GM23338 (cell line): ENCODE measurements around the gene VEGFA. TPM values are rescaled to one million over a fixed set of nuclear protein-coding genes. Genes with fewer than 3 reads are reported as not detected.

ENCODE experiments used
- ATAC-seq: fragments of 200-7000 bp; cut with Tn5 transposase; 3 replicates; pipeline ENCODE4 v1.9.1; 2020
- DNase-seq: peaks from one replicate; pipeline ENCODE4 v3.0.0-alpha.2; 2015; ENCODE audit warnings: low spot score
- H2AFZ ChIP-seq: fragments of 200-600 bp; sonication (generic); 2 replicates; pipeline ENCODE4 v1.8.0; 2016; ENCODE audit warnings: antibody characterized with exemption, mild to moderate bottlenecking, moderate library complexity
- H3F3A ChIP-seq: fragments of 200-600 bp; sonication (generic); replicated peaks from 2 replicates; pipeline ENCODE4 v1.8.0; 2017; ENCODE audit warnings: antibody characterized with exemption, mixed run types, low read depth
- H3K27ac ChIP-seq: fragments of 200-600 bp; sonication (generic); 2 replicates; pipeline ENCODE4 v1.6.1; 2016; ENCODE audit warnings: low read depth
- H3K27me3 ChIP-seq: fragments of 200-600 bp; sonication (generic); 2 replicates; pipeline ENCODE4 v1.8.0; 2016; ENCODE audit warnings: mild to moderate bottlenecking, mixed run types, moderate library complexity; ENCODE audit not compliant: insufficient read depth
- H3K36me3 ChIP-seq: fragments of 200-600 bp; sonication (generic); 2 replicates; pipeline ENCODE4 v1.8.0; 2016; ENCODE audit warnings: mild to moderate bottlenecking; ENCODE audit not compliant: insufficient read depth
- H3K4me1 ChIP-seq: fragments of 200-600 bp; sonication (generic); 2 replicates; pipeline ENCODE4 v1.8.0; 2016; ENCODE audit warnings: mild to moderate bottlenecking, moderate library complexity; ENCODE audit not compliant: insufficient read depth
- H3K4me2 ChIP-seq: fragments of 200-600 bp; sonication (generic); 2 replicates; pipeline ENCODE4 v1.7.1; 2017; ENCODE audit warnings: mixed run types
- H3K4me3 ChIP-seq: fragments of 200-600 bp; sonication (generic); 2 replicates; pipeline ENCODE4 v1.6.1; 2016; ENCODE audit warnings: mixed run types
- H3K79me2 ChIP-seq: fragments of 200-600 bp; sonication (generic); replicated peaks from 2 replicates; pipeline ENCODE4 v1.8.0; 2017; ENCODE audit warnings: mild to moderate bottlenecking; ENCODE audit not compliant: insufficient read depth
- H3K9me2 ChIP-seq: fragments of 200-600 bp; sonication (generic); 2 replicates; pipeline ENCODE4 v1.8.0; 2017; ENCODE audit not compliant: insufficient read depth
- H4K20me1 ChIP-seq: fragments of 200-600 bp; sonication (generic); replicated peaks from 2 replicates; pipeline ENCODE4 v1.8.0; 2017; ENCODE audit warnings: mild to moderate bottlenecking; ENCODE audit not compliant: insufficient read depth
- H3K27ac Mint-ChIP-seq: 2 replicates; pipeline ENCODE4 v1.8.0; 2020; ENCODE audit warnings: inconsistent platforms, mild to moderate bottlenecking, moderate library complexity, mixed read lengths
- H3K27me3 Mint-ChIP-seq: 3 replicates; pipeline ENCODE4 v1.8.0; 2022; ENCODE audit warnings: low read depth, mild to moderate bottlenecking, moderate library complexity, mixed read lengths, inconsistent platforms; ENCODE audit not compliant: insufficient read depth, poor library complexity
- H3K36me3 Mint-ChIP-seq: 3 replicates; pipeline ENCODE4 v1.8.0; 2021; ENCODE audit warnings: low read depth, mild to moderate bottlenecking, inconsistent platforms, moderate library complexity, mixed read lengths
- H3K4me1 Mint-ChIP-seq: 3 replicates; pipeline ENCODE4 v1.8.0; 2020; ENCODE audit warnings: mild to moderate bottlenecking, inconsistent platforms, mixed read lengths
- H3K4me3 Mint-ChIP-seq: 3 replicates; pipeline ENCODE4 v1.8.0; 2021; ENCODE audit warnings: moderate library complexity, mild to moderate bottlenecking, inconsistent platforms, mixed read lengths
- H3K9me3 Mint-ChIP-seq: 3 replicates; pipeline ENCODE4 v1.8.0; 2020; ENCODE audit warnings: moderate library complexity, mild to moderate bottlenecking, inconsistent platforms, mixed read lengths
- CREB1 ChIP-seq: fragments of 250-450 bp; sonication (Bioruptor Pico); IDR thresholded peaks from 2 replicates; pipeline ENCODE4 v1.5.0; 2020; ENCODE audit warnings: low read depth, mild to moderate bottlenecking, moderate library complexity
- CTCF ChIP-seq, 2 experiments: fragments of 200-600 bp in 1 of 2; sonication (generic) in 1 of 2; conservative IDR thresholded peaks; 2 replicates each; pipeline versions ENCODE4 v1.5.1 to v1.6.1; 2016 to 2017; ENCODE audit warnings: antibody characterized with exemption in 2 of 2, low read depth in 2 of 2, mild to moderate bottlenecking in 2 of 2, moderate library complexity in 1 of 2
- ETS1 ChIP-seq: IDR thresholded peaks from 2 replicates; pipeline ENCODE4 v1.6.1; 2016; ENCODE audit warnings: antibody characterized with exemption
- EZH2 ChIP-seq: fragments of 200-600 bp; sonication (generic); IDR thresholded peaks from one replicate; pipeline ENCODE4 v1.8.0; 2017; ENCODE audit warnings: antibody characterized with exemption, mild to moderate bottlenecking, low read depth; ENCODE audit not compliant: unreplicated experiment
- EZH2phosphoT487 ChIP-seq: fragments of 200-600 bp; sonication (generic); IDR thresholded peaks from one replicate; pipeline ENCODE4 v1.8.1; 2018; ENCODE audit warnings: antibody characterized with exemption; ENCODE audit not compliant: unreplicated experiment
- JUNB ChIP-seq: IDR thresholded peaks from one replicate; pipeline ENCODE4 v1.6.1; 2016; ENCODE audit warnings: antibody characterized with exemption; ENCODE audit not compliant: unreplicated experiment
- NANOG ChIP-seq: IDR thresholded peaks from 2 replicates; pipeline ENCODE4 v1.6.1; 2016; ENCODE audit warnings: antibody characterized with exemption, borderline replicate concordance
- POLR2AphosphoS5 ChIP-seq: IDR thresholded peaks from 2 replicates; pipeline ENCODE4 v1.6.1; 2016; ENCODE audit warnings: antibody characterized with exemption, low read depth
- REST ChIP-seq: IDR thresholded peaks from one replicate; pipeline ENCODE4 v1.6.1; 2018; ENCODE audit warnings: antibody characterized with exemption; ENCODE audit not compliant: unreplicated experiment
- STAT1 ChIP-seq: IDR thresholded peaks from one replicate; pipeline ENCODE4 v1.6.1; 2016; ENCODE audit warnings: antibody characterized with exemption; ENCODE audit not compliant: unreplicated experiment
- ZNF114 ChIP-seq: fragments of 250-450 bp; sonication (Bioruptor Pico); IDR thresholded peaks from 2 replicates; pipeline ENCODE4 v1.5.0; 2020; ENCODE audit warnings: mild to moderate bottlenecking, moderate library complexity
- ZNF331 ChIP-seq: fragments of 250-450 bp; sonication (Bioruptor Pico); IDR thresholded peaks from 2 replicates; pipeline ENCODE4 v1.5.0; 2020; ENCODE audit warnings: low read depth, mild to moderate bottlenecking, moderate library complexity
- ZNF462 ChIP-seq: fragments of 250-450 bp; sonication (Bioruptor Pico); IDR thresholded peaks from 2 replicates; pipeline ENCODE4 v1.5.0; 2020; ENCODE audit warnings: mild to moderate bottlenecking, moderate library complexity
- polyA plus RNA-seq: library from polyadenylated mRNA; unstranded; fragments of >200 nt; fragmentation: Nextera tagmentation; extraction: Ambion mirVana; gene quantifications from 2 replicates; pipeline ENCODE4 v1.2.1, GENCODE V29; 2016
- total RNA-seq: library from RNA; depleted of rRNA; stranded (reverse); fragments of >200 nt; shearing (Covaris generic); gene quantifications from 2 replicates; pipeline ENCODE4 v1.2.3, GENCODE V29; 2014

VEGFA gene
- total and polyA plus RNA-seq, 2 experiments from 2014 or later = 10.9 to 61.1 TPM

- ATAC-seq (no peak), DNase-seq (no peak)
- H3K27me3 ChIP-seq = no peaks in the 10 kb centered on the region
- H3K4me2 ChIP-seq = no peak overlapping the region
- no peaks in the 10 kb centered on the region for H3K79me2 ChIP-seq
- H3K4me1 ChIP-seq = peaks cover 5% of the 10 kb centered on the region; the same call in 1 of the 2 replicates
- no peaks in the 10 kb centered on the region for H4K20me1 ChIP-seq
- TF ChIP-seq EZH2 = no peak
- TF ChIP-seq ZNF114 (CRISPR knock-in tag) = no peak
- no peak for TF ChIP-seq STAT1
- TF ChIP-seq POLR2AphosphoS5 = no peak
- TF ChIP-seq ZNF331 (CRISPR knock-in tag) = no peak
- TF ChIP-seq JUNB = no peak
- TF ChIP-seq CREB1 (CRISPR knock-in tag) = no peak
- no peak for TF ChIP-seq REST
- no peak for TF ChIP-seq ZNF462
- TF ChIP-seq ETS1 = no peak
- no peak for TF ChIP-seq NANOG
- no peak for TF ChIP-seq CTCF (conservative IDR thresholded peaks at IDR 0.05; ENCODE audit: low read depth in 2 of 2)
- TF ChIP-seq EZH2phosphoT487 = no peak
- no peaks in the 10 kb centered on the region for H3K36me3 Mint-ChIP-seq
- H3K4me3 ChIP-seq = no peak overlapping the region
- peaks cover 5% of the 10 kb centered on the region for H3K27me3 Mint-ChIP-seq
- no peaks in the 10 kb centered on the region for H3K9me2 ChIP-seq
- H3K27ac ChIP-seq = no peak overlapping the region
- no peak overlapping the region for H3K4me3 Mint-ChIP-seq
- no peaks in the 10 kb centered on the region for H3K9me3 Mint-ChIP-seq
- peaks cover 8% of the 10 kb centered on the region for H3K4me1 Mint-ChIP-seq
- H3F3A ChIP-seq = no peaks in the 10 kb centered on the region
- H3K36me3 ChIP-seq = no peaks in the 10 kb centered on the region
- no peak overlapping the region for H3K27ac Mint-ChIP-seq
- H2AFZ ChIP-seq = no peak overlapping the region
Observed at GRCh38 chr6:43720999-43721398, 49.0 kb upstream of the VEGFA start.
